ENCODE results near the gene SMAD5.

The SMAD5 gene

GRCh38 chr5:136205061-136205702, 72.5 kb downstream of the SMAD5 start:
- H3K27me3 ChIP-seq (replicated peaks; ENCODE audit: control insufficient read depth, insufficient read depth, low read length) = peaks cover 2% of the 10 kb centered on the region

GRCh38 chr5:136205941-136206340, 73.3 kb downstream of the SMAD5 start:
- no peak for TF ChIP-seq CTCF (IDR thresholded peaks at IDR 0.05; ENCODE audit: insufficient read depth, low read length, poor library complexity, severe bottlenecking)
- Histone ChIP-seq H3K4me3 (replicated peaks; ENCODE audit: low read depth, low read length) (no peak overlapping the region), H3K27me3 (replicated peaks; ENCODE audit: control insufficient read depth, insufficient read depth, low read length) (peaks cover 3% of the 10 kb centered on the region), H3K36me3 (ENCODE audit: control insufficient read depth, insufficient read depth, low read length) (no peaks in the 10 kb centered on the region)
- DNase-seq (ENCODE audit: extremely low read depth, insufficient read length) = no peak

More at GRCh38 chr5:136205061-136205702, 72.5 kb downstream of the SMAD5 start:
- Histone ChIP-seq H3K36me3 (ENCODE audit: control insufficient read depth, insufficient read depth, low read length) (no peaks in the 10 kb centered on the region), H3K4me3 (replicated peaks; ENCODE audit: low read depth, low read length) (no peak overlapping the region)
- no peak for TF ChIP-seq CTCF (IDR thresholded peaks at IDR 0.05; ENCODE audit: insufficient read depth, low read length, poor library complexity, severe bottlenecking)
- DNase-seq (ENCODE audit: extremely low read depth, insufficient read length) = no peak

- TF ChIP-seq CTCF (IDR thresholded peaks at IDR 0.05; ENCODE audit: insufficient read depth, low read length, poor library complexity, severe bottlenecking) = no peak
- no peak for DNase-seq (ENCODE audit: extremely low read depth, insufficient read length)
- peaks cover 3% of the 10 kb centered on the region for H3K27me3 ChIP-seq (replicated peaks; ENCODE audit: control insufficient read depth, insufficient read depth, low read length)
- H3K4me3 ChIP-seq (replicated peaks; ENCODE audit: low read depth, low read length) = no peak overlapping the region
- H3K36me3 ChIP-seq (ENCODE audit: control insufficient read depth, insufficient read depth, low read length) = no peaks in the 10 kb centered on the region
These were observed 73.7 kb downstream of the SMAD5 start for GRCh38 chr5:136206361-136206760.

- Histone ChIP-seq H3K36me3 (ENCODE audit: control insufficient read depth, insufficient read depth, low read length) (no peaks in the 10 kb centered on the region), H3K4me3 (replicated peaks; ENCODE audit: low read depth, low read length) (no peak overlapping the region), H3K27me3 (replicated peaks; ENCODE audit: control insufficient read depth, insufficient read depth, low read length) (peaks cover 1% of the 10 kb centered on the region; the same call in 1 of the 2 replicates)
- no peak for TF ChIP-seq CTCF (IDR thresholded peaks at IDR 0.05; ENCODE audit: insufficient read depth, low read length, poor library complexity, severe bottlenecking)
- no peak for DNase-seq (ENCODE audit: extremely low read depth, insufficient read length)
These were observed 75.0 kb downstream of the SMAD5 start for GRCh38 chr5:136207631-136208030.

GRCh38 chr5:136208916-136209315, 76.3 kb downstream of the SMAD5 start:
- H3K36me3 ChIP-seq (ENCODE audit: control insufficient read depth, insufficient read depth, low read length) = no peaks in the 10 kb centered on the region
- H3K27me3 ChIP-seq (replicated peaks; ENCODE audit: control insufficient read depth, insufficient read depth, low read length) = peaks cover 1% of the 10 kb centered on the region; the same call in 1 of the 2 replicates
- DNase-seq (ENCODE audit: extremely low read depth, insufficient read length) = no peak
- no peak for TF ChIP-seq CTCF (IDR thresholded peaks at IDR 0.05; ENCODE audit: insufficient read depth, low read length, poor library complexity, severe bottlenecking)
- no peak overlapping the region for H3K4me3 ChIP-seq (replicated peaks; ENCODE audit: low read depth, low read length)
